ENCODE data around the gene SIGLEC8.

GRCh38 chr19:51439021-51439465, 19.2 kb downstream of the SIGLEC8 start:
- TF ChIP-seq E2F5 (CRISPR knock-in tag; IDR thresholded peaks at IDR 0.05) (no peak), ATF2 (CRISPR knock-in tag; IDR thresholded peaks at IDR 0.05; ENCODE audit: borderline replicate concordance, low read depth) (no peak), CTCF (IDR thresholded peaks at IDR 0.05) (no peak), FOXJ3 (CRISPR knock-in tag; IDR thresholded peaks at IDR 0.05; ENCODE audit: borderline replicate concordance) (no peak), FOXP4 (CRISPR knock-in tag; IDR thresholded peaks at IDR 0.05) (no peak), ESRRA (CRISPR knock-in tag; IDR thresholded peaks at IDR 0.05; ENCODE audit: borderline replicate concordance) (no peak)

Data from WTC11 (cell line).